ENCODE results near the gene SDHAF2.
"Not testable (repeated sequence)": the region's sequence is repeated elsewhere in the genome, so short reads cannot be mapped to it uniquely, and the experiment has no call there.

Gene SDHAF2

GRCh38 chr11:61477126-61477525, 47.2 kb downstream of the SDHAF2 start:
- no peak for DNase-seq (ENCODE audit: low spot score)

- DNase-seq (ENCODE audit: low spot score) = peak; percentile 88
Measured at GRCh38 chr11:61477727-61478148, 47.8 kb downstream of the SDHAF2 start.

- not testable (repeated sequence) for DNase-seq (ENCODE audit: low spot score)
Measured at GRCh38 chr11:61479360-61480058, 49.6 kb downstream of the SDHAF2 start.

- no peak for DNase-seq (ENCODE audit: low spot score)
Measured at GRCh38 chr11:61480261-61480993, 50.5 kb downstream of the SDHAF2 start.

- DNase-seq (ENCODE audit: low spot score) = peak; percentile 85
Measured at GRCh38 chr11:61480994-61481335, 51.0 kb downstream of the SDHAF2 start.

GRCh38 chr11:61481806-61482205, 51.9 kb downstream of the SDHAF2 start:
- DNase-seq (ENCODE audit: low spot score) = no peak

- peak; percentile 89 for DNase-seq (ENCODE audit: low spot score)
Measured at GRCh38 chr11:61482513-61482912, 52.6 kb downstream of the SDHAF2 start.

GRCh38 chr11:61484541-61484940, 54.6 kb downstream of the SDHAF2 start:
- DNase-seq (ENCODE audit: low spot score) = no peak

- no peak for DNase-seq (ENCODE audit: low spot score)
Measured at GRCh38 chr11:61485080-61485479, 55.2 kb downstream of the SDHAF2 start.

- DNase-seq (ENCODE audit: low spot score) = no peak
Measured at GRCh38 chr11:61486011-61486620, 56.2 kb downstream of the SDHAF2 start.

GRCh38 chr11:61486779-61487178, 56.9 kb downstream of the SDHAF2 start:
- no peak for DNase-seq (ENCODE audit: low spot score)

GRCh38 chr11:61487342-61488025, 57.6 kb downstream of the SDHAF2 start:
- DNase-seq (ENCODE audit: low spot score) = no peak

GRCh38 chr11:61488651-61489291, 58.8 kb downstream of the SDHAF2 start:
- peak; percentile 70 for DNase-seq (ENCODE audit: low spot score)

- peak; percentile 82 for DNase-seq (ENCODE audit: low spot score)
Measured at GRCh38 chr11:61489833-61490721, 60.2 kb downstream of the SDHAF2 start.

- no peak for DNase-seq (ENCODE audit: low spot score)
Measured at GRCh38 chr11:61491736-61492395, 61.9 kb downstream of the SDHAF2 start.

- DNase-seq (ENCODE audit: low spot score) = no peak
Measured at GRCh38 chr11:61494381-61494961, 64.5 kb downstream of the SDHAF2 start.

GRCh38 chr11:61495801-61496601, 66.1 kb downstream of the SDHAF2 start:
- no peak for DNase-seq (ENCODE audit: low spot score)

Data from iPS-NIHi11 (cell line).